ENCODE data around the gene MARF1.
"Not testable (repeated sequence)": the region's sequence is repeated elsewhere in the genome, so short reads cannot be mapped to it uniquely, and the experiment has no call there.

MARF1 gene

DNA sequence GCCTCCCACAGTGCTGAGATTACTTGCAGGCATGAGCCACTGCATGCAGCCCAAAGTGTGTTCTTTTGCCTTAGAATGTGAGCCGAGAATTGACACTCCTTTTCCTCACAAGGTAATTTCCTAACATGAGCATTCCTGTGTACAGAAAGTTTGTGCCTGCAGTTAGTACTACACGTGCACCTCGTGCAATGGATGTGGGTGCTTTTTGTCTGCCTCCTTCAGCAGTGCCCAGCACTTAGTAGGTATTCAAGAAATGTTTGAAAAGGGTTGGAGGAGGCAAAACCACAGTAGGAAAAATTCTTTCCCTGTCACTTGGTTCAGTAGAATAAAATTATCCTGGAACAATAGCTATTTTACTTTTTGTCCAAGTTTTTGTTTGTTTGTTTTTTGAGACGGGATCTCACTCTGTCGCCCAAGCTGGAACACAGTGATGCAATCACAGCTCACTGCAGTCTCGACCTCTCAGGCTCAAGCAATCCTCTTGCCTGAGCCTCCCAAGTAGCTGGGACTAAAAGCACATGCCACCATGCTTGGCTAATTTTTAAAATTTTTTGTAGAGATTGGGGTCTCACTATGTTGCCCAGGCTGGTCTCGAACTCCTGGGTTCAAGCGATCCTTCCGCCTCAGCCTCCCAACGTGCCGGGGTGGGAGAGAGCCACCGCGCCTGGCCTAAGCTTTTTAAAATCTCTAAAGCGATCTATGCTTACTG is 9.5 kb upstream of the MARF1 start:
- DNase-seq = no peak

DNA sequence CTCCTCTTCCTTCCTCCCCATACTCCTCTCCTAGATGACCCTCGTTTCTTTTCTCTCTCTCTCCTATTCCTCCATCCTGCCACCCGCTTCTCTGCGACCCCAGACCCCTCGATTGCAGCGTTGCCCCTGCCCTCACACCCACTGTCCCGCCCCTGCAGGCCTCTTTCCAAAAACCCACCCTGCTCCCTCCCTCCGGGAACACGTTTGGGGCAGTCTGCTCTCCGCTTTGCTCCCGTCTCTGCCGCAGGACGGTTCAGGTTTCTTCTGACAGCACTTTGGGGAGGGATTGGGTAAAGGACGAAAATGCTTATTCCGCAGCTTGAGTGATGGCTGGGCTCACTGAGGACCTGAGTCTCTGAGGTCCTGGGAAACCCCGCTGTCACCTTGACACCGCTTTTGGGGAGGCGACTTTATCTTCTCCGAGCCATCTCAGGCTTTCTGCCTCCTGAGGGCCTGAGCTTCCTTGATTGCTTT is 7.8 kb upstream of the MARF1 start:
- DNase-seq = peak; percentile 56

DNA sequence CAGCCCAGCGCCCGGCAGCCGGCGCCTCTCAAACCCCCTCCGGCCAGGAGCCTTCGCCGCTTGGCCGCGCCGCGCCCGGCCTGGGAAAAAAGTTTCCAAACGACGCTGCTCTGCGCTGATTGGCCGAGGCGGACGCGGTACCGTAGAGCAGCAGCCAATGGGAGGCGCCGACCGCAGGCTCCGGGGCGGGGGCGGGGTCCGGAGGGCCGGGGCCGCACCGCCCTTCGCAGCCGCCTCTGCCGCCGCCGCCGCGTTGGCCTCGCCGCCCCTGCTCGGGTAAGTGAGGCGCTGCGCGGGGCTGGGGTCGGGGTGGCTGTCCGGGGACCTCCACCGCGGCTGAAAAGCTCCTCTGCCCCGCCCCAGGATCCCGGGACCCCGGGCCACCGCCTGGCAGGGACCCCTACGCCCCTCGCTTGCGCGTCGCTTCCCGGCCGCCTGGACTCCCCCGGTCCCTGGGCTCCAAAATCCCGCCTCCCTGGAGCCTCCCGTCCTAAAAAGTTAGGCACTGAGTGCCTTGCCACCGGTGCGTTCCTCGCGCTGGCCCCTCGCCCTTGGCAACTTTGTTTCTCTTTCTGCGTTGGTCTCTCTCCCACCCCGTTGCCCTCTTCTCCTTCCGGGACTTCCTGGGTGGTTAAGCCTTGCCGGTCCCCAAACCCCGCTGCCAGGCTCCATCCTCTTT is 7.2 kb upstream of the MARF1 start, which contains the start of gene NDE1:
NDE1 (plus strand) TSS at position 227 of the 679 bp plus-strand sequence. CDS start 14,534 bp downstream, outside the sequence.
- DNase-seq = peak; percentile 87

DNA sequence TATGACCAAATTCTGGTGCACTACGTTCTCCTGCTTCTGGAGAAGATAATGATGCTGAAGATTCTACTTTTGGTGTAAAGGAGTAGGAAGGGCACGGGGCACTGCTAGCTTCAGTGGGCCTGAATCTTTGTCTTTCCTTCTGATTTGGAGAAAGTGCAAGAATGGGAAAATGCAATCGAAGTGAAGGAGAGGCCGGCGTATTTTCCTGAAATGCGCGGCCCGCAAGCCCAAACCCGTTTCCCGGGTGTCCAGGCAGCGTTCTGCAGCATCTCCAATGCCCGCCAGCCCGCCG is 6.7 kb upstream of the MARF1 start:
- no peak for DNase-seq

DNA sequence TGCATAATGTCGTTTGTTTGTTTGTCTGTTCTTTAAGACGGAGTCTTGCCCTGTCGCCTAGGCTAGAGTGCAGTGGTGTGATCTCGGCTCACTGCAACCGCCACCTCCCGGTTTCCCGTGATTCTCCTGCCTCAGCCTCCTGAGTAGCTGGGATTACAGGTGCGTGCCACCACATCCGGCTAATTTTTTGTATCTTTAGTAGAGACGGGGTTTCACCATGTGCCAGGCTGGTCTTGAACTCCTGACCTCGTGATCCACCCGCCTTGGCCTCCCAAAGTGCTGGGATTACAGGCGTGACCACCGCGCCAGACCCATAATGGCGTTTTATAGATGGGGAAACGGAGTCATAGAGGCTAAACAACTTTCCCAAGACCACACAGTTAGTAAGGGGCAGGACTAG is 6.4 kb upstream of the MARF1 start:
- DNase-seq = not testable (repeated sequence)

DNA sequence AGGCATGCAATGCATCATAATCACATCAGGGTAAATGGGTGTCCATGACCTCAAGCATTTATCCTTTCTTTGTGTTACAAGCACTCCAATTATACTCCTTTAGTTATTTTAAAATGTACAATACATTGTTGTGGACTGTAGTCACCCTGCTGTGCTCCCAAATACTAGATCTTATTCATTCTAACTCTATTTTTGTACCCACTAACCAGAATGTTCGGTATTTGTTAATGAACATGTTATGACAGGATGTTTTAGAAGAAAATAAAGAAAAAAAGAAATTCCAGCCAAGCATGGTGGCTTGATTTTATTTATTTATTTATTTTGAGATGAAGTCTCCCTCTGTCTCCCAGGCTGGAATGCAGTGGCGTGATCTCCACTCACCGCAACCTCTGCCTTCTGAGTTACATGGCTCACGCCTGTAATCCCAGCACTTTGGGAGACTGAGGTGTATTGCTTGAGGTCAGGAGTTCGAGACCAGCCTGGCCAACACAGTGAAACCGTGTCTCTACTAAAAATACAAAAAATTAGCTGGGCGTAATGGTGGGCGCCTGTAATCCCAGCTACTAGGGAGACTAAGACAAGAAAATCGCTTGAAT is 5.3 kb upstream of the MARF1 start:
- no peak for DNase-seq

DNA sequence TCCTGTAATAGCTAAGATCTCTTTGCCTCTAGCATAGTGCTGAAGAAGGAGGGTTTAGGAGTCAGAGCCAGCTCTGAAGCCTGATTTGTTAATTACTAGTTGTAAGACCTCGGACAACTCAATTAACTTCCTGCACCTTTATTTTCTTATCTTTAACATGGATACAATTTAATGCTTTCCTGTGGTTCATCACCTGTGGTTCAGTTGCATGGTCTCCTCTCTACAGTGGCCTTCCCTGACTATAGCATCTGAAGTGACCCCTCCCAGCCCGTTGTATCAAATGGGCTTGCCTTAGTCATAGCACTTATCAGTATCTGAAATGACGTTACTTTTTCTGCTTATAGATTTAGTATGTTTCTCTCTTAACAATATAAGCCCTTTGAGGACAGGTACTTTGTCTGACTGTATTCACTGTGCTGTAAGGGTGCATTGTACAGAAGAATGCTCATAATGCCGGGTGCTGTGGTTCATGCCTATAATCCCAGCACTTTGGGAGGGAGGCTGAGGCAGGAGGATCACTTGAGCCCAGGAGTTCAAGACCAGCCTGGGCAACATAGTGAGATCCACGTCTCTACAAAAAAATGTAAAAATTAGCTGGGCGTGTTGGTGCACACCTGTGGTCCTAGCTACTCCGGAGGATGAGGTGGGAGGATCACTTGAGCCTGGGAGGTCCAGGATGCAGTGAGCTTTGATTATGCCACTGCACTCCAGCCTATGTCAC is 4.5 kb upstream of the MARF1 start:
- DNase-seq = no peak

DNA sequence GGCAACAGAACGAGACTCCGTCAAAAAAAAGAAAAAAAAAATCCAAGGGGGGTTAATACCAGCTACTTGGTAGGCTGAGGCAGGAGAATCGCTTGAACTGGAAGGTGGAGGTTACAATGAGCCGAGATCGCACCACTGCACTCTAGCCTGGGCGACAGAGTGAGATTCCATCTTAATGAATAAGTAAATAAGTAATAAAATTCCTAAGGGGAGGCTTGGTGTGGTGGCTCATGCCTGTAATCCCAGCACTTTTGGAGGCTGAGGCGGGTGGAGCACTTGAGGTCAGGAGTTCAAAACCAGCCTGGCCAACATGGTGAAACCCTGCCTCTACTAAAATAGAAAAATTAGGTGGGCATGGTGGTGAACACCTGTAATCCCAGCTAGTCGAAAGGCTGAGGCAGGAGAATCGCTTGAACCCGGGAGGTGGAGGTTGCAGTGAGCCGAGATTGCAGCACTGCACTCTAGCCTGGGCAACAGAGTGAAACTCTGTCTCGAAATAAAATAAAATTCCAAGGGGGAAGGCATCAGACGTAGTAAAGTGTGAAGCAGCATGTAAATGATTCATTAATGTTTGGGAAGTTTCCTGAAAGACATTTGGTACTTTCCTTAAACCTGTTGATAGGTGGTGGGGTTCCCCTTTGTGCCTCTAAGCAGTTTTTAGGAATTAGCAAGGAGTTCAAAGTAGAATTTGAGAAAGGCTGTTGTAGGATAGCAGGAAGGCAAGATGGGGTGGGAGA is 3.8 kb upstream of the MARF1 start:
- not testable (repeated sequence) for DNase-seq

DNA sequence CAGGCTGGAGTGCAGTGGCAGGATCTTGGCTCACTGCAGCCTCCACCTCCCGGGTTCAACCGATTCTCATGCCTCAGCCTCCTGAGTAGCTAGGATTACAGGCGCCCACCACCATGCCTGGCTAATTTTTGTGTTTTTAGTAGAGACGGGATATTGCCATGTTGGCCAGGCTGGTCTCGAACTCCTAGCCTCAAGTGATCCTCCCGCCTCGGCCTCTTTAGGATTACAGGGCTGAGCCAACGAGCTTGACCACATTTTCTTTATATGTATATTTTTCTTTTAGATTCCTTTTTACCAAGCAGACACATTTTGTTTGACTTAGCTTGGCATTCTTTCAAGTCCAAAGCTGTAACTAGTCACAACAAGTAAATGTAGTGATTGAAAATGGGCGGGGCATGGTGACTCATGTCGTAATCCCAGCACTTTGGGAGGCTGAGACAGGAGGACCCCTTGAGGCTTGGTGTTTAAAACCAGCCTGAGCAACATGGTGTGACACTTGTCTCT is 2.1 kb upstream of the MARF1 start:
- DNase-seq = peak; percentile 37

DNA sequence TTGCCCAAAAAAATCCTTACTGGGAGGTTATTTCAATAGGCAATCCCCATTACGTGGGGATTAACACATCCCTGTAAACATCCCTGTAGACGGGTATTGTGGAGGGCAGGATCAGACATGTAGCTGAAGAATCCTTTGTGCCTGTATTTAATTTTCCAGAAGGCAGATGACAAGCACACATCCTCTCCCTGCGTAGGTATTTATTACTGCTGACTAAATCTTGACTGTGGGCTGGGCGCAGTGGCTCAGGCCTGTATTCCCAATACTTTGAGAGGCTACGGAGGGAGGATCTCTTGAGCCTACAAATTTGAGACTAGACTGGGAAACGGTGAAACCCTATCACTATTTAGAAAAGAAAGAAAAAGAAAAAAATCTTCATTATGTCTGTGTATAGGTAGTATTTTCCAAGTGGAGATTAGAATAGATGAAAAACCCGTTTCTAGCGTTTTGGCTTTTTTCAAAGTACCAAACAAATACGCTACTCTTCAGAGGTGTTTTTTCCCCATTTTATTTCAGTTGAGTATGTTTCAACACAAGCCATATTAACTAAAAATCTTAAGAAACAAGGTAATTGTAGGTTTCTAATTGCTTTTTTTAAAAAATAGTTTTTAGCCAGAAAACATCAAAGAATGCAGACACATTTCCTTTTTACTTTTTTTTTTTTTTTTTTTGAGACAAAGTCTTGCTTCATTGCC is 1.5 kb upstream of the MARF1 start:
- no peak for DNase-seq

DNA sequence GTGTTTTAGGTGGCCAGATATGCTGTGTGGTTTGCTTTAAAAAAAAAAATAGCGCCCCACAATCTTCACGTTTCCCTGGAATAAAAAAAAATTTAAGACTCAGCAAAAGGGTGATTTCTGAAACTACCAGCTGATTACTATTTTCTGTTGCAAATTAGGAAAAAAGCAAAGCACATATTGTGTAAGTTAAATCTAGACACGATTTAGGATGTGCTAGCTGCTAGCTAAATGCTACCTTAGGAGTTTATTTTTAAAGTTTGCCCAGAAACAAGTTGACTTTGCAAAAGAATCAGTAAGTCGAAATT is 944 bp upstream of the MARF1 start:
- DNase-seq = no peak

DNA sequence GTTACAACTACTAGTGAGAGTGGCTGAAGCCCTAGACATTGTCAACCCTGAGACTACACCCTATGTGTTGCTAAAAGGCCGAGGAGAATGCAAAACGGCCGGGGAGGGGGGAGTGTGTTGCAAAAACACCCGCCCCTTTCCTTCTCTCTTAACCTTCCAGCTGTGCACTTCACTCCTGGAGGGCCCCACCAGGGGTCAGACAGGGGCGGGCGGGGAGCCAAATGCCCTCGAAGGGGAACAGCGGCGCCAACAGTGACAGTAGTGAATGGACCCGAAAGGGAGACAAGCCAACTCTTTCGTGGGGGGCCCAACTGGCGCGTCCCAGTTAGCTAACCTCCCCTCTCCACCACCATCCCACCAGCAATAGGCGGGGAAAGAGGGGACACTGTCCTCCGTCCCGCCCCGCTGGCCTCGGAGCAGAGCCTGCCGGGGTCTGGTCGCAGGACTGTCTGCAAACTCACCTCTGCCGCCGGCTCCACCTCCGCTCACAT is 352 bp downstream of the MARF1 start:
- DNase-seq = peak; percentile 79

DNA sequence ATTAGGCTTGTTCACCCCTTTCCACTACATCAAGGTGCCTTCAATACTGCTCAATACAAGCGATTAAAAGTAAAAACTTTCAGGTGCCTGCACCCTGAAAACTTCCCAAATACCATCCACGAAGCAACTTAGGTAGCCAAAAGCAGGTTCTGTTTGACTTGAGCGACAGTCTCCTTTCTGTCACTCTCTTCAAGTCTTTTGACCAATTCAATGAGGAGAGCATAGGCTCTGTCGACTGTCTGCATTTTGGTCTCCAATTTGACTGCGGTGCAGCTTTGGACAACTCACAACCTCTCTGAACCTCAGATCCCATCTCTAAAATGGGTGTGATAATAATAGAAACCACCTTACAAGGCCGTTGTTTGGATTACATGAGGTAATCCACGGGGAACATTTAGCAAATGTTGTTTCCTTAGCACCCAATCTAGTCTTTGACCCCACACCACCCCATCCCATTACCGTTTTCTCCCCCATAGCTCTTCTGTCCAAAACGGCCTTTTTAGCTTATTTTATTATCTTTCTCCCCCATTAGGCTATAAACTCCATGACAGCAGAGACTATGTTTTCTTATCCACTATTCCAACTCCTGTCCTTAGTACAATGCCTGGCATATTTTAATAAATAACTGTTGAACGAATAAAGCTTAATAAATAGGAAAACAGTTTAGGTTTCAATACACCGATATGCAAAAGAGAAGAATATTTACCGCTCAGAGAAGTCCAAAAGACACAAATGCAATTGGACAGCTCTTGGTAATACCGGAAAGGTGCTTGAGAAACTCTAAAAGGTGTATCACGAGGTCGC is 999 bp downstream of the MARF1 start:
- DNase-seq = no peak

DNA sequence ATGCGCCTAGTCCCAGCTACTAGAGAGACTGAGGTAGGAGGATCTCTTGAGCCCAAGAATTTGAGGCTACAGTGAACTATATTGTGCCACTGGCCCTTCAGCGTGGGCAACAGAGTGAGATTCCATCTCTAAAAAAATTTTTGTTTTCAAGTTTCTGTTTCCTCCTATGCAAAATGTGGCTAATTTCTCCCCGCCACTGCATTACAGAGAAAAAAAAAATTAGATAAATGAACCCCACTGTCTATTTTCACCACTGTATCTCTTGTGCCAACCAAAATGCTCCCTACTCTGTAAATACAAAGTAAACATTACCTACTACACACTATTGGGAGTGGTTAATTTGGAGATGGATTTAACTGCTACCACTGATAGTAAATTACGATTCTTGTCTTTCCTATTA is 2.0 kb downstream of the MARF1 start:
- no peak for DNase-seq

DNA sequence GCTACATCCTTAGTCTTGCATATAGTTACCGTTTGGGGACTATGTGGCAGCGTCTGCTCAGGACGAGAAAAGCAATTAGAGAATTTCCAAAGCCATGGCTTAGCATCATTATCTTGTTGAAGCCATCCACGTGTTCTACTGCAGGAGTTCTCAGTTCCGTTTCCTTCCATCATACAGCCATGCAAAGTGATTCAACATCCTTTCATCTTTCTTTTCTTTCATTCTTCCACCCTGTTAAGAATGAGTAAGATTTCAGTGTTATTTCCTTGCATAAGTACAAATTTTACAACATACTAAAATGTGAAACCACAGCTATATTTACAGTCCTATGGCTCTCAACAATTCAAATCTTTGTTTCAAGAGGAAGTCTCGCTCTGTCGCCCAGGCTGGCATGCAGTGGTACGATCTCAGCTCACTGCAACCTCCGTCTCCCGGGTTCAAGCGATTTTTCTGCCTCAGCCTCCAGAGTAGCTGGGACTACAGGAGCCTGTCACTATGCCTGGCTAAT is 3.8 kb downstream of the MARF1 start:
- peak; percentile 29 for DNase-seq

DNA sequence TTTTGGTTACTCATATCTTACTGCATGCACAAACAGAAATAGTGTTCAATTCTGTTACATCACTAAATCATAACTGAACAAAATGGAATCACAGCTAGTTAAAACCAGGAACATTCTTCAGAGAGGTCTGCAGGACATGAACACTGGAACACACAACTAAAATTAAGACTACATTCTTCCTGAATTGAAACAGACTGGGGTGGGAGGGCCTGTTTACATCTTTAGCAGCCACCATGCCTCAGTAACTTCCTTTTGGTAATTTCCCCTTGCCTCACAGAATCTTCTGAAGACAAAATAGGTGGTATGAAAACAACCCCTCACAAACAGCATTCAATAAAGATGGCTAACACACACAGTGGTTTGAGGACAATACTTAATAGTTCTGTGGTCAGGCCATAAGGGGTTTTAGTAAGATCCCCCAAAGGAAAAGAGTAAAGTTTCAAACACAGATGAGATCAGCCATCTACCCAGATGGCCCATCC is 6.5 kb downstream of the MARF1 start:
- no peak for DNase-seq

DNA sequence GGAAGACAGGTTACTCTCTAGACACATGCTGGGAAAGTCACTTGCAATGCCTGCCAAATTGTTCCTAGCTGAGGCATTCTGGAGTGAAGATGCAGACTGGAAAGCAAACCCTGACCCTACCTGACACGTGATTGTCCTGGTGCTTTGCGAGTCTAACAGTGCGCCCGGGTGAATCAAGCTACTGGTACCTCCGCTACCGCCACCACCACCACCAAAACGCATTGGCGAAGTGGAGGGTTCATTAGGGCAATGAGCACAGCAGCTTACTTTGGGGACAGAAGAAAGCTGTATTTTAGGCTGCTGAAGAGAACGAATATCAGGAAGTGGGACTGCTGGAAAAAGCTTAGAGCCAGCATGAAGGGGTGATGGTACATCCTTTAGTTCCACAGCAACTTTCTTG is 7.0 kb downstream of the MARF1 start:
- DNase-seq = no peak

DNA sequence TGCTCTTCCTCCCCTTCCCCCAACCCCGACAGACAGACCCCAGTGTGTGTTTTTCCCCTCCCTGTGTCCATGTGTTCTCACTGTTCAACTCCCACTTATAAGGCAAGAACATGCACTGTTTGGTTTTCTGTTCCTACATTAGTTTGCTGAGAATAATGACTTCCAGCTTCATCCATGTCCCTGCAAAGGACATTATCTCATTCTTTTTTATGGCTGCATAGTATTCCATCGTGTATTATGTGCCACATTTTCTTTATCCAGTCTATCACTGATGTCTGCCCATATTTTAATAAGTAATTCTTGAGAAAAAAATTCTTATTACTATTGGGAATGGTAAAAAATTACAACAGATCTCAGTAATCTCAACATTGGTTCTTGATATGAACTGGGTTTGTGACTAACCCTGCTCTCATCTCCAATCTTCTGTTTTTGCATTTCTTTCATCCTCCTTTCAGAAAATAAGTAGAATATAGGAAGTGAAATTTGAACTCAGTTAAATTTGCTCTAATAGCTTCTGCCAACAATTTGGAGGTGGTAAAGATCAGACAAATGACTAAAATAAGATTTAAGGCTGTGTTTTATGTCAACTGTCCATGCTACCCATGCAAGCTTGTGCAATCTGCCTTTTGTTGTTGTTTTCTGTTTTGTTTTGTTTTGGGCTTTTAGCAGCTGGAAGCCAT is 11.1 kb downstream of the MARF1 start:
- DNase-seq = no peak

DNA sequence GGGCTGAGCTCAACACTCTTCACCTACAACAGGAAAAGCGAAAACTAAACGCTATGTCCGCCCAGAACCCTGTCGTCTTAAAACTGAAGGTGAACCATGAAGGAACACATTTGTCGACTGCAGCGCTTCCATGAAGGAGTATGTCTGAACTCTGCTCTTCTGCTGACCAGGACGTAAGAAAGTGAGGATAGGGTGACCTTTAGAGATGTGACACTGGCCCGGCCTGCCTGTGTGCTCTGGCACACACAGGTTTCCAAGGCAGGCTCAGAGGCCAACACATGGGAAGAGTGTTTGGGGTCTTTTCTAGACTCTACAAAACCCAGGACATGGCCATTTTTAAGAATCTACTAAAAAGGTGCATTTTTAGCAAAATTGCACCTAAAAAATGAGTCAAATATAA is 21.1 kb downstream of the MARF1 start:
- no peak for DNase-seq

DNA sequence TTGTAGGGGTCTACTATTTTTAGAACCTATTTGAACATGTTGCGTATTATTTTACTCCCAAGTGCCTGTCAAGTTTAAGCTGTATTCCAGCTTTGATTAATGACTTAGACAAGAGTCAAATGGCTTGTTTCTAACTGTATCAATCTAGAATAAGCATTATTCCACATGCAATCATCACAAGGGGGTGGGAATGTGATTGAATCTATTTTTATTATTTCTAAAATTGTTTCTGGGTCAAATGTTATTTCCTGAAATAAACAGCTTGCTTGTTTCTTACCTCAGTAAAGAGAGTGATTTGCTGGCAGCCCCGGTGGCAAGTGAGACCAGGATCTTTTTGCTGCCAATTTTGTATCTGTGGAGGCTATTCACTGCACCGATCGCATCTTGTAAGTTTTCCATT is 21.5 kb downstream of the MARF1 start:
- DNase-seq = no peak

Measured in stimulated activated CD4-positive, alpha-beta T cell treated with anti-CD3 and anti-CD28 coated beads, Interleukin-4, amount 100 ng/mL, for 24 hours (primary cell).